Activated T-helper 1 cell treated with Interleukin-2 at 50 U/mL for 16 hours (primary cell): ENCODE results near the gene CACNA1F.

ENCODE experiments used
- DNase-seq: peaks from one replicate; pipeline ENCODE4 v3.0.0-alpha.2; 2020; ENCODE audit warnings: low read depth

CACNA1F gene

DNA sequence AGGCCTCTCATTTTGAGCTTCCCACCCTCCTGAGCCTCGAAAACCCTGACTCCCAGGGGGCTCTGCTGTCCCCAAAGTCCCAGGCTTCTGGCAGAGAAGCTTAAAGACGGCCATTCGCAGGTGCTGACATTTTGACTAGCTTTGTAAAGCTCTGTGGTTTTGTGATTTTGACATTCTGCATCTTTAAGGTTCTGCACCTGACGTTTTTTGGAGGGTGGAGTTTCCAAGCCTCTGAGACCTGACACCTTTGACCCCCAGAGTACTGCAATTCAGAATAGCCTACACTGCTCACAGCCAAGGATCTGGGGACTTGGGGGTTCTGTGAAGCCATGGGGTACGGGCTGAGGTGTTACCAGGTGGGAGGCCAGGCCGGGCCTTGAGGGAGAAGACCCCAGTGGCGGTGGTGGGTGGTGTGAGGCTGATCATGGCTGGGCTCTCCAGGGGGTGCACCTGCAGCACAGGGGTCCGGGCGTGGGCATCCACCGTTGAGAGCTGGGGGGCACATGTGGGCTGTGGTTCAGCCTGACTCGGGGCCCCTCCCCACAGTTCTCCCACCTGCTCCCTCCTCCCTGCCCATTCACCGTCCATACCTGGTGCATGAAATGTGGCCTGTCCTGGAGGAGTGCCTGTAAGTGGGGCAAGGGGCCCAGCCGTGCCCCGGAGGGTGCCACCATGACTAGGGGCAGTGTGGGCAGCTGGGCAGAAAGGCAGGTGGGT lies 24.1 kb upstream of the CACNA1F start:
- no peak for DNase-seq

GRCh38 chrX:49256268-49256995 lies 23.3 kb upstream of the CACNA1F start:
- DNase-seq, result no peak

GRCh38 chrX:49254639-49255038 lies 21.5 kb upstream of the CACNA1F start:
- no peak for DNase-seq

DNA sequence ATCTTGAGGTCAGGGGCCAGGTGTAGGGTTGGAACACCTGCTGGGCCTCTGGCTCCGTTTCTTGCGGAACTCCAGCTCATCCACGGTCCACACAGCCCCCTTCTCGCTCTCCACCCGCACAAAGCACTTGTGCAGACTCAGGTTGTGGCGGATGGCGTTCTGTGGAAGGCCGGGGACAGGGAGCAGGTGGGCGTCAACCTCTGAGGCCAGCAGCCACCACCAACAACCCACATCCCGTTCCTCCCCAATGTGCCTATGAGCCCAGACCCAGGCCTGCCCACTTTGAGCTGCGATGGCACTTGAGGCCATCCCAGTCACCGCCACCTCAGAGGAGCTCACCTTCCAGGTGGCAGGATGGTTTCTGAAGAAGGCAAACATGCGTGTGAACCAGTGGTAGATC lies 18.2 kb upstream of the CACNA1F start:
- DNase-seq, result no peak

GRCh38 chrX:49250578-49250977 lies 17.4 kb upstream of the CACNA1F start:
- no peak for DNase-seq

GRCh38 chrX:49250066-49250465 lies 16.9 kb upstream of the CACNA1F start:
- no peak for DNase-seq

- no peak for DNase-seq
Observed at GRCh38 chrX:49249616-49250015, 16.5 kb upstream of the CACNA1F start.

- DNase-seq, result no peak
Observed at GRCh38 chrX:49249071-49249470, 15.9 kb upstream of the CACNA1F start.

DNA sequence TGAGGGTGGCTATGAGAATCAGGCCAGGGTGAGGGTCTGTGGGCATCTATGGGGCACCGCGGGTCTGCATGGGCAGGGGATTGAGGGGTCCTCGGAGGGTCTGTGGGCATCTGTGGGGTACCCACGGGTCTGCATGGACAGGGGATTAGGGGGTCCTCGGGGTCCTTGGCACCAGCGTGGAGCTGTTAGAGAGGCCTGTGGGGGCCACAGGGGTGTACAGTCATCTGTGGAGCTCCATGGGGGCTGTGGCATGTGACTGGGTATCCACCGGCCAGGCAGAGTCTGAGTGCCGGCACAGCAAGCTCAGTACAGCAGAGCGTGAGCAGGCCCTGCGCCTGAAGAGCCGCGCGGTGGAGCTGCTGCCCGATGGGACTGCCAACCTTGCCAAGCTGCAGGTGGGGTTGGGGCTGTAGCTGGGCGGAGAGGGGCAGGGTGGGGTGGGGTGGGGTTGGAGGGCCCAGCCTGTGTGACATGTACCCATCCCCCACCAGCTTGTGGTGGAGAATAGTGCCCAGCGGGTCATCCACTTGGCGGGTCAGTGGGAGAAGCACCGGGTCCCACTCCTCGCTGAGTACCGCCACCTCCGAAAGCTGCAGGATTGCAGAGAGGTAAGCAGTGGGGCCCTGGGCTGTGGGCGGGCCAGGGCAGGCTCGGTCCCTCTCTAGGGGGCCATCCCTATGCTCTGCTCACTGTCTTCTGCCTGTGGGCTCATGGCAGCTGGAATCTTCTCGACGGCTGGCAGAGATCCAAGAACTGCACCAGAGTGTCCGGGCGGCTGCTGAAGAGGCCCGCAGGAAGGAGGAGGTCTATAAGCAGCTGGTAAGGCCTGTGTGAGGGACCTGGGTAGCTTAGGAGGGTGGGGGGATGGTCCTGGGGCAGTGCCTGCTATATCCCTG lies 15.0 kb upstream of the CACNA1F start:
- DNase-seq, result no peak

- DNase-seq, result no peak
Observed at GRCh38 chrX:49247346-49247745, 14.2 kb upstream of the CACNA1F start.

- DNase-seq, result no peak
Observed at GRCh38 chrX:49246541-49246940, 13.4 kb upstream of the CACNA1F start.

DNA sequence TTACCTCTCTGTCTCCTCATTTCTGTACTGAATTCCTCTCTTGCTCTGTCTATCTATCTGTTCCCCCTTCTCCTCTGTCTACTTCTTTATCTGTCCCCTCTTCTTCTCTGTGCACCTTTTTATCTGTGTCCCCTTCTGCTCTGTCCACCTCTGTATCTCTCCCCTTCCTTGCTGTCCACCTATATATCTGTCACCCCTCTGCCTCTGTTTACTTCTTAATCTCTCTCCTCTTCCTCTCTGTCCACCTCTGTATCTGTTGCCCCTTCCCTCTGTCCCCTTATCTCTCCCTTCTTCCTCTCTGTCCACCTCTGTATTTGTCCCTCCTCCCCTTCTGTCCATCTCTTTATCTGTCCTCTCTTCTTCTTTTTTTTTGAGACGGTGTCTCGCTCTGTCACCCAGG lies 11.1 kb upstream of the CACNA1F start:
- DNase-seq, result no peak

GRCh38 chrX:49243166-49243565 lies 10.0 kb upstream of the CACNA1F start:
- DNase-seq, result no peak

- no peak for DNase-seq
Observed at GRCh38 chrX:49242545-49243066, 9.5 kb upstream of the CACNA1F start.

GRCh38 chrX:49238735-49239134 lies 5.6 kb upstream of the CACNA1F start:
- DNase-seq, result no peak

GRCh38 chrX:49237060-49237459 lies 3.9 kb upstream of the CACNA1F start:
- no peak for DNase-seq

DNA sequence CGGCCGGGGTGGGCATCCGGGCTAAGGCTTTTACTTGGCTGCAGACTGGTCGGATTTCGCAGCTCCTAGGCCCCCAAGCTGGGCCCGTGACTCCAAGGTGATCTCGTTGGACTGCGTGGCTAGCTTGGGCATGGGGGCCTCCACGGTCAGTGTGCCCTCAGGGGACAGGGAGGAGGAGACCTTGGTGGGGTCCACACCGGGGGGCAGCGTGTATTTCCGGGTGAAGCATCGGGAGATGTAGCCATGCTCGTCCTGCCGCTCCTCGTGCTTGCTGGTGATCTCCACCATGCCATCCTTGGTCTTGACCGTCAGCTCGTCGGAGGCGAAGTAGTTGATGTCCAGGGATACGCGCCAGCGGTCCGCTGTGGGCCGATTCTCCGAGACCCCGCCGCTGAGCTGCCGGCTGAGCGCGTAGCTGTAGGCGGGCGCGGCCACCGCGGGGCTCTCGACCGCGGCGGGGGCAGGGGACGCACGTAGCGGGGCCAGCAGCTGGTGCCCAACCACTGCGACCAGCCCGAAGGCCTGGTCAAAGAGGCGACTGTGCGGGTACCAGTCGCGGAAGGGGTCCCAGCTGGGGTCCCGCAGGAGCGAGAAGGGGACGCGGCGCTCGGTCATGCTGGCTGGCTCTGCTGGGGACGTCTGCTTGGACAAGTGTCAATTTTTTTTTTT lies 881 bp upstream of the CACNA1F start:
- no peak for DNase-seq

DNA sequence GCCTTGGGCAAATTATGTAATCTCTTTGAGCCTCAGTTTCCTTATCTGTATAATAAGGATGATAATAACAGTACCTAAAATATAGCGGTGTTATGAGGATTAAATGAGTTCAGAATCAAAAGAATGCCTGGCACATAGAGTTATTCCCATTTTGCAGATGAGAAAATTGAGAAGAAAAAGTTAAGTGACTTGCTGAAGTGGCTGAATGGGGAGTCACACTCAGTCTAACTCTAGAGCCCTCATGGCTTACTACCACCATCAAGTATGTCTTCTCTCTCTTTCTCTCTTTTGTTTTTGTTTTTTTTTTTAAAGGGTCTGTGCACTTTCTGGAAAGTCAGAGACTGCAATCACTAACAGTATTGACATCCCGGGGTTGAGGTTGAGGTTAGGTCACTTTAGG lies 615 bp downstream of the CACNA1F start:
- no peak for DNase-seq

- no peak for DNase-seq
Observed at GRCh38 chrX:49231333-49232000, 1.7 kb downstream of the CACNA1F start.

DNA sequence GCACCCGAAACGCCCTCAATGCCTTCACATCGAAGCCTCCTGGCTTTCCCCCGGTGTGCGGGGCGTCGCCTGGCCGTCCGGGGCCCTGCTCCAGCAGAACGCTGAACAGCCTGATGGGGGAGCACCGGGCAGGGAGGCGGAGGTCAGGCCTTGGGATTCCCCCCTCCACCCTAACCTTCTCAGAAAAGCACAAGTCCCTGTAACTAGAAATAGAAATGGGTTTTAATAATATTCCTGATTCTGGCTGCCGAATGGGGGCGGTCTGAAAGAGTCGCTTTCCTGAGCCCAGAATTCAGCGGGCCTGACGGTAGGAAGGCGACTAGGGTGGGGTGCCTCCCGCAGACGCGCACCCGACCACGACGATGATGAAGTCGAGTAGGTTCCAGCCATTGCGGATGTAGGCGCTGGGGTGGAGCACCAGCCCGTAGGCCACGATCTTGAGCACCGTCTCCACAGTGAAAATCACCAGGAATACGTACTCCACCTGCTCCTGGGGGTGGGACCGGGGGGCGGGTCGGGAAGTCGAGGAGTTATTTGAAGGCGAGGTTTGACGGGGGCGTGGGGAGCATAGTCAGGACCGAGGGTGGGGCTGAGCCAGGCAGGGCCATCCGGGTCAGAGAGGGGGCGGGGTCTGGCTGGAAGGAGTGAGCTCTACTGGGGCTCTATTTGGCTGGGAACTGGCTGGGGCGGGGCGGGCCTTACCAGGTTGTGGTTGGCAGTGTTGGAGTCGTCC lies 2.5 kb downstream of the CACNA1F start:
- DNase-seq, result peak; percentile 16

DNA sequence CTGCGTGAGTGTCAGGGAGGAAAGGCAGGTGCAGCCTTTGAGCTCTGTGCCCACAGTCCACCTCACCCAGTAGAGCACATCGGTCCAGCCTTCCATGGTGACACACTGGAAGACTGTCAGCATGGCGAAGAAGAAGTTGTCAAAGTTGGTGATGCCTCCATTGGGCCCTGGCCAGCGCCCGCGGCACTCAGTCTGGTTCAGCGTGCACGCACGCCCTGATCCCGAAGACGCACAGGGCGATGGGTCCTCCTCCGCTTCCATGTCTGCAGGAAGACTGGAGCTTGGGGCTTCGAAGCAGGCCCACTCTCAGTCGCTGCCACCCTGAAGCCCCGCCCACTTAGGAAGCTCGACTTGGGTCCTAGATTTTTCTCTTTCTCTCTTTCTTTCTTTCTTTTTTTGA lies 5.0 kb downstream of the CACNA1F start:
- no peak for DNase-seq
